Caco-2 (cell line): ENCODE measurements around the gene BMERB1. TPM values are rescaled to one million over a fixed set of nuclear protein-coding genes. Genes with fewer than 3 reads are reported as not detected.
"Not testable (repeated sequence)": the region's sequence is repeated elsewhere in the genome, so short reads cannot be mapped to it uniquely, and the experiment has no call there.

Experiments used
- BruUV-seq: library from RNA; stranded (reverse); fragments of 400-500 nt; replicated peaks from 2 replicates; lab custom pipeline; 2021; lab: Mats Ljungman, UMichigan
- CTCF ChIA-PET: fragments of 300-600 bp; sonication (Branson Sonifier 250); formaldehyde crosslinking; loops from one replicate; lab custom pipeline; 2022; ENCODE audit warnings: antibody characterized with exemption; lab: Charles Lee
- POLR2A ChIA-PET: fragments of 300-600 bp; sonication (Branson Sonifier 250); formaldehyde crosslinking; loops from one replicate; lab custom pipeline; 2022; ENCODE audit warnings: antibody characterized with exemption; lab: Charles Lee
- DNase-seq, 2 experiments: peaks; one replicate each; pipeline versions ENCODE4 v3.0.0 to v3.0.0-alpha.2; 2020 to 2022
- H3K27me3 ChIP-seq: replicated peaks from 2 replicates; pipeline ENCODE4 v1.6.0; 2011; ENCODE audit warnings: low read length; ENCODE audit not compliant: control insufficient read depth, insufficient read depth
- H3K36me3 ChIP-seq: 2 replicates; pipeline ENCODE4 v1.5.1; 2011; ENCODE audit warnings: low read length; ENCODE audit not compliant: control insufficient read depth, insufficient read depth
- H3K4me1 ChIP-seq: fragments of 250-450 bp; sonication (Bioruptor Pico); 2 replicates; pipeline ENCODE4 v1.5.1; 2020; ENCODE audit warnings: mild to moderate bottlenecking
- H3K4me3 ChIP-seq: 2 replicates; pipeline ENCODE4 v1.5.1; 2011; ENCODE audit warnings: low read depth, mild to moderate bottlenecking, control low read depth, low read length
- H3K9me3 ChIP-seq: fragments of 250-450 bp; sonication (Bioruptor Pico); 2 replicates; pipeline ENCODE4 v1.5.1; 2020; ENCODE audit warnings: mild to moderate bottlenecking, moderate library complexity
- H3K27ac Mint-ChIP-seq: one replicate; pipeline ENCODE4 v1.8.0; 2022; ENCODE audit warnings: mixed read lengths; ENCODE audit not compliant: unreplicated experiment
- H3K27me3 Mint-ChIP-seq: one replicate; pipeline ENCODE4 v1.8.0; 2022; ENCODE audit warnings: mixed read lengths; ENCODE audit not compliant: insufficient read depth, unreplicated experiment
- H3K36me3 Mint-ChIP-seq: one replicate; pipeline ENCODE4 v1.8.0; 2022; ENCODE audit warnings: mild to moderate bottlenecking, mixed read lengths; ENCODE audit not compliant: insufficient read depth, unreplicated experiment
- H3K4me1 Mint-ChIP-seq: one replicate; pipeline ENCODE4 v1.8.0; 2022; ENCODE audit warnings: low read depth, mixed read lengths; ENCODE audit not compliant: unreplicated experiment
- H3K4me3 Mint-ChIP-seq: one replicate; pipeline ENCODE4 v1.8.0; 2022; ENCODE audit warnings: mild to moderate bottlenecking, moderate library complexity, mixed read lengths; ENCODE audit not compliant: unreplicated experiment
- H3K9me3 Mint-ChIP-seq: one replicate; pipeline ENCODE4 v1.8.0; 2022; ENCODE audit warnings: mixed read lengths; ENCODE audit not compliant: unreplicated experiment
- intact Hi-C: fragments of 100-400 bp; cut with micrococcal nuclease; formaldehyde crosslinking; loops from one replicate; pipeline ENCODE4 v1.10.0; 2022; ENCODE audit not compliant: unreplicated experiment
- total RNA-seq: library from RNA; stranded (reverse); gene quantifications from 2 replicates; pipeline ENCODE4 v1.2.3, GENCODE V29; 2022
- TF ChIP-seq, protein P1 (sequence below), 2 experiments: fragments of 200-600 bp in 1 of 2; IDR thresholded peaks; 1 replicate in 1 of 2; 2 replicates in 1 of 2; pipeline versions ENCODE4 v1.5.1 to v1.8.0; 2011 to 2022; ENCODE audit warnings: antibody characterized with exemption in 1 of 2, control low read depth in 1 of 2, inconsistent platforms in 1 of 2, low read depth in 1 of 2, low read length in 1 of 2, mild to moderate bottlenecking in 1 of 2, moderate library complexity in 1 of 2; ENCODE audit not compliant: insufficient read depth in 1 of 2, severe bottlenecking in 1 of 2, unreplicated experiment in 1 of 2

The BMERB1 gene
- total RNA-seq, 1 experiment from 2014 or later: not detected

DNA sequence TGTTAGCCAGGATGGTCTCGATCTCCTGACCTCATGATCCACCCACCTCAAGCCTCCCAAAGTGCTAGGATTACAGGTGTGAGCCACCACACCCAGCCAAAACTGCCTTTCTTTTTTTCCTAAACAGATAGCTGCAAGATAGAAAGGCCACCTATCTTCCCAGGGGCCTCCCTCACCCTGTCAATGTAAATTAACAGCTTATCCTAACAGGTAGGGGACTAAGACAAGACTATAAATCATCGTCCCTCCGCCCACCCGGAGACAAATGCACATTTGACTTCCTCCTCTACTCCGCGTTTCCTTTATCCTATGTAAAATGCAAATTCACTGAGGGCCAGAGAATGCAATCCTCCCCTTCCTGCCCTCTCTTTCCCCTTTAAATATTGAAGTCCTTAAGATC, 137.2 kb downstream of the BMERB1 start:
- Mint-ChIP-seq H3K9me3 (no peaks in the 10 kb centered on the region), H3K4me1 (no peaks in the 10 kb centered on the region), H3K36me3 (no peaks in the 10 kb centered on the region), H3K4me3 (no peak overlapping the region), H3K27me3 (no peaks in the 10 kb centered on the region), H3K27ac (no peak overlapping the region)
- ChIA-PET POLR2A (no interaction called here), CTCF (no interaction called here)
- Histone ChIP-seq H3K36me3 (no peaks in the 10 kb centered on the region), H3K9me3 (no peaks in the 10 kb centered on the region), H3K27me3 (no peaks in the 10 kb centered on the region), H3K4me1 (peaks cover 5% of the 10 kb centered on the region; the same call in 1 of the 2 replicates), H3K4me3 (no peak overlapping the region)
- DNase-seq: no peak
- intact Hi-C loops: no loop called here
- BruUV-seq: no TSS peak
- TF ChIP-seq, protein P1, sequence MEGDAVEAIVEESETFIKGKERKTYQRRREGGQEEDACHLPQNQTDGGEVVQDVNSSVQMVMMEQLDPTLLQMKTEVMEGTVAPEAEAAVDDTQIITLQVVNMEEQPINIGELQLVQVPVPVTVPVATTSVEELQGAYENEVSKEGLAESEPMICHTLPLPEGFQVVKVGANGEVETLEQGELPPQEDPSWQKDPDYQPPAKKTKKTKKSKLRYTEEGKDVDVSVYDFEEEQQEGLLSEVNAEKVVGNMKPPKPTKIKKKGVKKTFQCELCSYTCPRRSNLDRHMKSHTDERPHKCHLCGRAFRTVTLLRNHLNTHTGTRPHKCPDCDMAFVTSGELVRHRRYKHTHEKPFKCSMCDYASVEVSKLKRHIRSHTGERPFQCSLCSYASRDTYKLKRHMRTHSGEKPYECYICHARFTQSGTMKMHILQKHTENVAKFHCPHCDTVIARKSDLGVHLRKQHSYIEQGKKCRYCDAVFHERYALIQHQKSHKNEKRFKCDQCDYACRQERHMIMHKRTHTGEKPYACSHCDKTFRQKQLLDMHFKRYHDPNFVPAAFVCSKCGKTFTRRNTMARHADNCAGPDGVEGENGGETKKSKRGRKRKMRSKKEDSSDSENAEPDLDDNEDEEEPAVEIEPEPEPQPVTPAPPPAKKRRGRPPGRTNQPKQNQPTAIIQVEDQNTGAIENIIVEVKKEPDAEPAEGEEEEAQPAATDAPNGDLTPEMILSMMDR (IDR thresholded peaks at IDR 0.05; ENCODE audit: insufficient read depth in 1 of 2, low read depth in 1 of 2, low read length in 1 of 2, severe bottlenecking in 1 of 2, unreplicated experiment in 1 of 2): no peak

DNA sequence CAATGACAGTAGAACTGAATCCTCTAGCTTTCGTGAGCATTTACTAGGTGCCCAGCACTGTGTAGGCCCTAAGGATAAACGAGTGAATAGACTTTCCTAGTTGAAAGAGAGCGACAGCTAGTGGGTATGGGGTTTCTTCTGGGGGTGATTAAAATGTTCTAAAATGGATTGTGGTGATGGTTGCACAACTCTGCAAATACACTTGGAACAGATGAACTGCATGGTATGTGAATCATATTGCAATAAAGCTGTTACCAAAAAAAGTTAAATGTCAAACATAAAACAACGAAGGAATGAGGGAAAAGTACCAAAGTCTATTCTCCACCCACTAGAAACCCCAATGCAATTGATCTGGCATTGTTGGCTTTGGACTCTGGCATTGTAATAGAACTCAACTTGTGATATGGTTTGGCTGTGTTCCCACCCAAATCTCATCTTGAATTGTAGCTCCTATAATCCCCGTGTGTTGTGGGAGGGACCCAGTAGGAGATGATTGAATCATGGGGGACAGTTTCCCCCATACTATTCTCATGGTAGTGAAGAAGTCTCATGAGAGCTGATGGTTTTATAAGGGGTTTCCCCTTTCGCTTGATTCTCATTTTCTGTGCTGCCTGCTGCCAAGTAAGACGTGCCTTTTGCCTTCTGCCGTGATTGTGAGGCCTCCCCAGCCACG, 138.1 kb downstream of the BMERB1 start:
- Mint-ChIP-seq H3K9me3 (no peaks in the 10 kb centered on the region), H3K36me3 (no peaks in the 10 kb centered on the region), H3K4me3 (no peak overlapping the region), H3K27ac (no peak overlapping the region), H3K4me1 (no peaks in the 10 kb centered on the region), H3K27me3 (no peaks in the 10 kb centered on the region)
- H3K4me1 ChIP-seq: peaks cover 7% of the 10 kb centered on the region; the same call in 1 of the 2 replicates
- BruUV-seq: no TSS peak
- intact Hi-C loops: no loop called here
- TF ChIP-seq, protein P1 (IDR thresholded peaks at IDR 0.05; ENCODE audit: insufficient read depth in 1 of 2, low read depth in 1 of 2, low read length in 1 of 2, severe bottlenecking in 1 of 2, unreplicated experiment in 1 of 2): no peak
- H3K9me3 ChIP-seq: no peaks in the 10 kb centered on the region
- no peaks in the 10 kb centered on the region for H3K36me3 ChIP-seq
- POLR2A ChIA-PET: no interaction called here
- no peak overlapping the region for H3K4me3 ChIP-seq
- H3K27me3 ChIP-seq: no peaks in the 10 kb centered on the region
- DNase-seq: no peak
- CTCF ChIA-PET: no interaction called here

DNA sequence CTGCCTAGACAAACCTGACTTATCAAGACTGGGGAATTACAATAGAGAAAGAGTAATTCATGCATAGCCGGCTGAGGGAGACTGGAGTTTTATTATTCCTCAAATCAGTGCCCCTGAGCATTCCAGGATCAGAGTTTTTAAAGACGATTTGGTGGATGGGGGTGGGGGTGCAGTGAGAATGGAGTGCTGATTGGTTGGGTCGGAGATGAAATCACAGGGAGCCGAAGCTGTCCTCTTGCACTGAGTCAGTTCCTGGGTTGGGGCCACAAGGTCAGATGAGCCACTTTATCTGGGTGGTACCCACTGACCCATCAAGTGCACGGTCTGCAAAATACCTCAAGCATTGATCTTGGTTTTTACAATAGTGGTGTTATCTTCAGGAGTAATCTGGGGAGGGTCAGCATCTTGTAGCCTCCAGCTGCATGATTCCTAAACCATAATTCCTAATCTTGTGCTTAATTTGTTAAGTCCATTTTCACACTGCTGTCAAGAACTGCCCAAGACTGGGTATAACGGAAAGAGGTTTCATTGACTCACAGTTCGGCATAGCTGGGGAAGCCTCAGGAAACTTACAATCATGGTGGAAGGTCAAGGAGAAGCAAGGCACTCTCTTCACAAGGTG, 139.0 kb downstream of the BMERB1 start:
- no peaks in the 10 kb centered on the region for H3K36me3 ChIP-seq
- ChIA-PET POLR2A (no interaction called here), CTCF (no interaction called here)
- H3K27me3 ChIP-seq: no peaks in the 10 kb centered on the region
- Mint-ChIP-seq H3K4me1 (no peaks in the 10 kb centered on the region), H3K27ac (no peak overlapping the region), H3K9me3 (no peaks in the 10 kb centered on the region), H3K36me3 (no peaks in the 10 kb centered on the region), H3K27me3 (no peaks in the 10 kb centered on the region), H3K4me3 (no peak overlapping the region)
- intact Hi-C loops: no loop called here
- TF ChIP-seq, protein P1 (IDR thresholded peaks at IDR 0.05; ENCODE audit: insufficient read depth in 1 of 2, low read depth in 1 of 2, low read length in 1 of 2, severe bottlenecking in 1 of 2, unreplicated experiment in 1 of 2): no peak
- DNase-seq: no peak
- no peak overlapping the region for H3K4me3 ChIP-seq
- peaks cover 7% of the 10 kb centered on the region; the same call in 1 of the 2 replicates for H3K4me1 ChIP-seq
- H3K9me3 ChIP-seq: no peaks in the 10 kb centered on the region
- no TSS peak for BruUV-seq

DNA sequence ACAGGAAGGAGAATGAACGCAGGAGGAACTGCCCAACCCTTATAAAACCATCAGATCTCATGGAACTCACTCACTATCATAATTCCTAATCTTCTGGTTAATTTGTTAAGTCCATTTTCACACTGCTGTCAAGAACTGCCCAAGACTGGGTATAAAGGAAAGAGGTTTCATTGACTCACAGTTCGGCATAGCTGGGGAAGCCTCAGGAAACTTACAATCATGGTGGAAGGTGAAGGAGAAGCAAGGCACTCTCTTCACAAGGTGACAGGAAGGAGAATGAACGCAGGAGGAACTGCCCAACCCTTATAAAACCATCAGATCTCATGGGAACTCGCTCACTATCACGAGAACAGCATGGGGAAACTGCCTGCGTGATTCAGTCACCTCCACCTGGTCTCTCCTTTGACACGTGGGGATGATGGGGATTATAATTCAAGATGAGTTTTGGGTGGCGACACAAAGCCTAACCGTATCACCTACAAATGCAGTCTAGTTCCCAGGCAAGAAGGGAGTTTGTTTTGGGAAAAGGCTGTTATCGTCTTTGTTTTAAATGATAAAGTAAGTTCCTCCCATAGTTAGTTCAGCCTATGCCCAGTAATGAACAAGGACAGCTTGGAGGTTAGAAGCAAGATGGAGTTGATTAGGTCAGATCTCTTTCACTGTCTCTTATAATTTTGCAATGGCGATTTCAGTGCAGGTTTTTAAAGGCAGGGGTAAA, 139.7 kb downstream of the BMERB1 start:
- H3K27me3 Mint-ChIP-seq, intact Hi-C loops, H3K9me3 ChIP-seq, H3K36me3 ChIP-seq, H3K4me3 Mint-ChIP-seq, DNase-seq, BruUV-seq, H3K36me3 Mint-ChIP-seq, H3K9me3 Mint-ChIP-seq, H3K27me3 ChIP-seq, CTCF ChIA-PET, H3K4me1 ChIP-seq, POLR2A ChIA-PET, H3K27ac Mint-ChIP-seq, H3K4me1 Mint-ChIP-seq, H3K4me3 ChIP-seq: not testable (repeated sequence)
